Choroid plexus epithelial cell (primary cell): ENCODE measurements around the gene PCDHGA5.
"Not testable (repeated sequence)": the region's sequence is repeated elsewhere in the genome, so short reads cannot be mapped to it uniquely, and the experiment has no call there.

Experiments
- DNase-seq: peaks from one replicate; pipeline ENCODE4 v3.0.0-alpha.2; 2010; ENCODE audit warnings: low read depth
- H3K4me3 ChIP-seq: 2 replicates; pipeline ENCODE4 v1.5.1; 2011; ENCODE audit warnings: low read depth, mild to moderate bottlenecking, control low read depth, low read length, moderate library complexity
- TF ChIP-seq, protein P1 (sequence below): conservative IDR thresholded peaks from 2 replicates; pipeline ENCODE4 v1.5.1; 2011; ENCODE audit warnings: low read depth, mild to moderate bottlenecking, control low read depth, inconsistent platforms, low read length, moderate library complexity

The PCDHGA5 gene

GRCh38 chr5:141413540-141414069 lies 49.6 kb downstream of the PCDHGA5 start:
- H3K4me3 ChIP-seq, result peak overlapping the region; percentile 57
- DNase-seq, result no peak
- TF ChIP-seq, protein P1, sequence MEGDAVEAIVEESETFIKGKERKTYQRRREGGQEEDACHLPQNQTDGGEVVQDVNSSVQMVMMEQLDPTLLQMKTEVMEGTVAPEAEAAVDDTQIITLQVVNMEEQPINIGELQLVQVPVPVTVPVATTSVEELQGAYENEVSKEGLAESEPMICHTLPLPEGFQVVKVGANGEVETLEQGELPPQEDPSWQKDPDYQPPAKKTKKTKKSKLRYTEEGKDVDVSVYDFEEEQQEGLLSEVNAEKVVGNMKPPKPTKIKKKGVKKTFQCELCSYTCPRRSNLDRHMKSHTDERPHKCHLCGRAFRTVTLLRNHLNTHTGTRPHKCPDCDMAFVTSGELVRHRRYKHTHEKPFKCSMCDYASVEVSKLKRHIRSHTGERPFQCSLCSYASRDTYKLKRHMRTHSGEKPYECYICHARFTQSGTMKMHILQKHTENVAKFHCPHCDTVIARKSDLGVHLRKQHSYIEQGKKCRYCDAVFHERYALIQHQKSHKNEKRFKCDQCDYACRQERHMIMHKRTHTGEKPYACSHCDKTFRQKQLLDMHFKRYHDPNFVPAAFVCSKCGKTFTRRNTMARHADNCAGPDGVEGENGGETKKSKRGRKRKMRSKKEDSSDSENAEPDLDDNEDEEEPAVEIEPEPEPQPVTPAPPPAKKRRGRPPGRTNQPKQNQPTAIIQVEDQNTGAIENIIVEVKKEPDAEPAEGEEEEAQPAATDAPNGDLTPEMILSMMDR, result no peak

DNA sequence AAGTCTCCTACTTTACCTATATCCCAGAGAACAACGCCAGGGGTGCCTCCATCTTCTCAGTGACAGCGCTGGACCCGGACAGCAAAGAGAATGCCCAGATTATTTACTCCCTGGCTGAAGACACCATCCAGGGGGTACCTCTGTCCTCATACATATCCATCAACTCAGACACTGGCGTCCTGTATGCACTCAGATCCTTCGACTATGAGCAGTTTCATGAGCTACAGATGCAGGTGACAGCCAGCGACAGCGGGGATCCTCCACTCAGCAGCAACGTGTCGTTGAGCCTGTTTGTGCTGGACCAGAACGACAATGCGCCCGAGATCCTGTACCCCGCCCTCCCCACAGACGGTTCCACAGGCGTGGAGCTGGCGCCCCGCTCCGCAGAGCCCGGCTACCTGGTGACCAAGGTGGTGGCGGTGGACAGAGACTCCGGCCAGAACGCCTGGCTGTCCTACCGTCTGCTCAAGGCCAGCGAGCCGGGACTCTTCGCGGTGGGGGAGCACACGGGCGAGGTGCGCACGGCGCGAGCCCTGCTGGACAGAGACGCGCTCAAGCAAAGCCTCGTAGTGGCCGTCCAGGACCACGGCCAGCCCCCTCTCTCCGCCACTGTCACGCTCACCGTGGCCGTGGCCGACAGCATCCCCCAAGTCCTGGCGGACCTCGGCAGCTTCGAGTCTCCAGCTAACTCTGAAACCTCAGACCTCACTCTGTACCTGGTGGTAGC lies 50.7 kb downstream of the PCDHGA5 start:
- H3K4me3 ChIP-seq, DNase-seq: not testable (repeated sequence)

- not testable (repeated sequence) for H3K4me3 ChIP-seq, DNase-seq
These were observed 51.3 kb downstream of the PCDHGA5 start for GRCh38 chr5:141415275-141415618.
